PC-3 (cell line): ENCODE data around the gene MGMT. TPM values are rescaled to one million over a fixed set of nuclear protein-coding genes. Genes with fewer than 3 reads are reported as not detected.

Source experiments
- ATAC-seq: fragments of 200-7000 bp; cut with Tn5 transposase; 2 replicates; pipeline ENCODE4 v1.9.1; 2020; ENCODE audit warnings: mild to moderate bottlenecking, moderate library complexity
- BruUV-seq: library from RNA; stranded (reverse); fragments of 400-500 nt; replicated peaks from 2 replicates; lab custom pipeline; 2021; lab: Mats Ljungman, UMichigan
- CTCF ChIA-PET: fragments of 300-600 bp; sonication (Branson Sonifier 250); formaldehyde crosslinking; loops from one replicate; lab custom pipeline; 2022; ENCODE audit warnings: antibody characterized with exemption; lab: Charles Lee
- POLR2A ChIA-PET: fragments of 300-600 bp; sonication (Branson Sonifier 250); formaldehyde crosslinking; loops from one replicate; lab custom pipeline; 2022; ENCODE audit warnings: antibody characterized with exemption; ENCODE audit not compliant: unreplicated experiment; lab: Charles Lee
- DNase-seq: peaks from one replicate; pipeline ENCODE4 v3.0.0-alpha.2; 2015
- H2AFZ ChIP-seq: fragments of 300-600 bp; sonication (generic); 2 replicates; pipeline ENCODE4 v1.6.0; 2016; ENCODE audit warnings: antibody characterized with exemption, low read length
- H3F3A ChIP-seq: fragments of 300-600 bp; sonication (generic); one replicate; pipeline ENCODE4 v1.6.0; 2017; ENCODE audit warnings: antibody characterized with exemption, low read length, control low read depth, mild to moderate bottlenecking; ENCODE audit not compliant: unreplicated experiment
- H3K27ac ChIP-seq: fragments of 300-600 bp; sonication (generic); 2 replicates; pipeline ENCODE4 v1.5.1; 2016; ENCODE audit warnings: mild to moderate bottlenecking, low read length
- H3K27me3 ChIP-seq: fragments of 300-600 bp; sonication (generic); 2 replicates; pipeline ENCODE4 v1.6.1; 2016; ENCODE audit warnings: low read length, mixed read lengths
- H3K36me3 ChIP-seq: fragments of 300-600 bp; sonication (generic); 2 replicates; pipeline ENCODE4 v1.6.1; 2016; ENCODE audit warnings: low read depth, mixed run types, low read length, mixed read lengths
- H3K4me1 ChIP-seq: fragments of 300-600 bp; sonication (generic); 2 replicates; pipeline ENCODE4 v1.5.1; 2016; ENCODE audit warnings: low read length; ENCODE audit not compliant: insufficient read depth
- H3K4me2 ChIP-seq: fragments of 300-600 bp; sonication (generic); 2 replicates; pipeline ENCODE4 v1.6.0; 2016; ENCODE audit warnings: low read length
- H3K4me3 ChIP-seq: fragments of 300-600 bp; sonication (generic); 2 replicates; pipeline ENCODE4 v1.5.1; 2016; ENCODE audit warnings: mild to moderate bottlenecking, low read length, mixed read lengths
- H3K79me2 ChIP-seq: fragments of 300-600 bp; sonication (generic); 2 replicates; pipeline ENCODE4 v1.6.1; 2017; ENCODE audit warnings: low read length, mixed read lengths
- H3K9ac ChIP-seq: fragments of 300-600 bp; sonication (generic); 2 replicates; pipeline ENCODE4 v1.6.0; 2016; ENCODE audit warnings: mild to moderate bottlenecking, low read length
- H3K9me2 ChIP-seq: fragments of 300-600 bp; sonication (generic); replicated peaks from 2 replicates; pipeline ENCODE4 v1.6.1; 2016; ENCODE audit warnings: mixed run types, low read length, mixed read lengths
- H3K9me3 ChIP-seq: fragments of 300-600 bp; sonication (generic); 2 replicates; pipeline ENCODE4 v1.6.1; 2016; ENCODE audit warnings: low read length, mixed read lengths
- H4K20me1 ChIP-seq: fragments of 300-600 bp; sonication (generic); 2 replicates; pipeline ENCODE4 v1.6.1; 2016; ENCODE audit warnings: low read length, mixed read lengths
- CTCF ChIP-seq: fragments of 300-600 bp; sonication (generic); conservative IDR thresholded peaks from 2 replicates; pipeline ENCODE4 v1.5.1; 2017; ENCODE audit warnings: antibody characterized with exemption, low read depth, mild to moderate bottlenecking, low read length
- EZH2 ChIP-seq: fragments of 300-600 bp; sonication (generic); IDR thresholded peaks from one replicate; pipeline ENCODE4 v1.6.1; 2017; ENCODE audit warnings: antibody characterized with exemption, mild to moderate bottlenecking, low read length; ENCODE audit not compliant: unreplicated experiment
- EZH2phosphoT487 ChIP-seq: fragments of 300-600 bp; sonication (generic); IDR thresholded peaks from 2 replicates; pipeline ENCODE4 v1.6.1; 2018; ENCODE audit warnings: mild to moderate bottlenecking, antibody characterized with exemption, low read length, borderline replicate concordance
- intact Hi-C: fragments of 100-400 bp; cut with micrococcal nuclease; formaldehyde crosslinking; loops from 2 replicates; pipeline ENCODE4 v1.9.0; 2023
- total RNA-seq: library from RNA; depleted of rRNA; stranded (reverse); fragments of >200 nt; gene quantifications from 2 replicates; pipeline ENCODE4 v1.2.3, GENCODE V29; 2014

Gene MGMT
- total RNA-seq, 1 experiment from 2014 or later, result 19.8 TPM

GRCh38 chr10:129538236-129538635, 71.2 kb downstream of the MGMT start:
- DNase-seq (no peak), ATAC-seq (no peak)
- Histone ChIP-seq H2AFZ (no peak overlapping the region), H3K9ac (no peak overlapping the region), H3K4me2 (no peak overlapping the region), H3K4me3 (no peak overlapping the region), H3K9me3 (no peaks in the 10 kb centered on the region), H4K20me1 (no peaks in the 10 kb centered on the region), H3K9me2 (no peaks in the 10 kb centered on the region), H3K79me2 (no peaks in the 10 kb centered on the region), H3K36me3 (no peaks in the 10 kb centered on the region), H3K4me1 (no peaks in the 10 kb centered on the region), H3F3A (no peaks in the 10 kb centered on the region), H3K27me3 (no peaks in the 10 kb centered on the region), H3K27ac (no peak overlapping the region)
- intact Hi-C loops, result no loop called here
- BruUV-seq, result no TSS peak
- ChIA-PET POLR2A (no interaction called here), CTCF (no interaction called here)
- TF ChIP-seq EZH2 (no peak), CTCF (no peak), EZH2phosphoT487 (no peak)

GRCh38 chr10:129541200-129541599, 74.2 kb downstream of the MGMT start:
- no peaks in the 10 kb centered on the region for H3K27me3 ChIP-seq
- TF ChIP-seq CTCF (no peak), EZH2 (no peak), EZH2phosphoT487 (no peak)
- intact Hi-C loops, result no loop called here

GRCh38 chr10:129541748-129542487, 74.9 kb downstream of the MGMT start:
- BruUV-seq, result no TSS peak
- DNase-seq, result no peak
- ATAC-seq, result no peak
- H3K9me3 ChIP-seq, result no peaks in the 10 kb centered on the region
- no peak overlapping the region for H3K4me2 ChIP-seq
- TF ChIP-seq CTCF, result no peak
- no peak for TF ChIP-seq EZH2phosphoT487
- TF ChIP-seq EZH2, result no peak
- H3K4me1 ChIP-seq, result peaks cover 10% of the 10 kb centered on the region
- intact Hi-C loops, result no loop called here
- H3K36me3 ChIP-seq, result no peaks in the 10 kb centered on the region
- H3K79me2 ChIP-seq, result no peaks in the 10 kb centered on the region
- no peak overlapping the region for H3K27ac ChIP-seq
- POLR2A ChIA-PET, result no interaction called here
- no peak overlapping the region for H3K4me3 ChIP-seq
- no peaks in the 10 kb centered on the region for H4K20me1 ChIP-seq
- H2AFZ ChIP-seq, result no peak overlapping the region
- no peak overlapping the region for H3K9ac ChIP-seq
- CTCF ChIA-PET, result no interaction called here
- no peaks in the 10 kb centered on the region for H3K27me3 ChIP-seq
- H3F3A ChIP-seq, result no peaks in the 10 kb centered on the region
- no peaks in the 10 kb centered on the region for H3K9me2 ChIP-seq

More at GRCh38 chr10:129541200-129541599, 74.2 kb downstream of the MGMT start:
- Histone ChIP-seq H3K4me3 (no peak overlapping the region), H3K79me2 (no peaks in the 10 kb centered on the region), H3K9ac (no peak overlapping the region), H2AFZ (no peak overlapping the region), H3K9me2 (no peaks in the 10 kb centered on the region), H3K36me3 (no peaks in the 10 kb centered on the region), H3K4me2 (no peak overlapping the region), H3K4me1 (peaks cover 10% of the 10 kb centered on the region), H3K27ac (no peak overlapping the region), H3F3A (no peaks in the 10 kb centered on the region), H3K9me3 (no peaks in the 10 kb centered on the region), H4K20me1 (no peaks in the 10 kb centered on the region)
- DNase-seq (no peak), ATAC-seq (no peak)
- POLR2A ChIA-PET, result no interaction called here
- no TSS peak for BruUV-seq
- CTCF ChIA-PET, result no interaction called here
